ENCODE results near the gene VWA1.
A peak's percentile ranks its signal among the peaks of the same experiment; 100 is the strongest.
"Not testable (repeated sequence)": the region's sequence is repeated elsewhere in the genome, so short reads cannot be mapped to it uniquely, and the experiment has no call there.

The VWA1 gene

GRCh38 chr1:1435911-1436629, 580 bp downstream of the VWA1 start:
- no peak for DNase-seq (ENCODE audit: low read depth)

GRCh38 chr1:1436630-1437032, 1.1 kb downstream of the VWA1 start:
- DNase-seq (ENCODE audit: low read depth) = no peak

- no peak for DNase-seq (ENCODE audit: low read depth)
Observed at GRCh38 chr1:1437033-1437903, 1.8 kb downstream of the VWA1 start.

GRCh38 chr1:1437904-1438376, 2.5 kb downstream of the VWA1 start:
- peak; percentile 17 for DNase-seq (ENCODE audit: low read depth)

- DNase-seq (ENCODE audit: low read depth) = no peak
Observed at GRCh38 chr1:1438531-1439381, 3.3 kb downstream of the VWA1 start.

- no peak for DNase-seq (ENCODE audit: low read depth)
Observed at GRCh38 chr1:1439546-1440261, 4.2 kb downstream of the VWA1 start.

- DNase-seq (ENCODE audit: low read depth) = no peak
Observed at GRCh38 chr1:1440262-1441001, 4.9 kb downstream of the VWA1 start.

GRCh38 chr1:1441002-1441888, 5.8 kb downstream of the VWA1 start:
- peak; percentile 13 for DNase-seq (ENCODE audit: low read depth)

GRCh38 chr1:1442069-1442770, 6.7 kb downstream of the VWA1 start:
- no peak for DNase-seq (ENCODE audit: low read depth)

- not testable (repeated sequence) for DNase-seq (ENCODE audit: low read depth)
Observed at GRCh38 chr1:1446631-1447030, 11.1 kb downstream of the VWA1 start.

GRCh38 chr1:1449099-1449739, 13.7 kb downstream of the VWA1 start, which contains the start of gene ATAD3C:
TSS of gene ATAD3C (plus strand) at chr1:1449689. CDS start at chr1:1450684, 995 bp downstream.
- DNase-seq (ENCODE audit: low read depth) = no peak

GRCh38 chr1:1450616-1451015, 15.1 kb downstream of the VWA1 start:
- DNase-seq (ENCODE audit: low read depth) = not testable (repeated sequence)

GRCh38 chr1:1451696-1452364, 16.3 kb downstream of the VWA1 start:
- DNase-seq (ENCODE audit: low read depth) = no peak

- not testable (repeated sequence) for DNase-seq (ENCODE audit: low read depth)
Observed at GRCh38 chr1:1452365-1452739, 16.9 kb downstream of the VWA1 start.

- DNase-seq (ENCODE audit: low read depth) = no peak
Observed at GRCh38 chr1:1452882-1453281, 17.4 kb downstream of the VWA1 start.

GRCh38 chr1:1454286-1455056, 19.0 kb downstream of the VWA1 start:
- DNase-seq (ENCODE audit: low read depth) = not testable (repeated sequence)

- no peak for DNase-seq (ENCODE audit: low read depth)
Observed at GRCh38 chr1:1455366-1455884, 19.9 kb downstream of the VWA1 start.

Measured in amniotic epithelial cell (primary cell).